Measurements from ENCODE around the gene RANBP10. TPM values are rescaled to one million over a fixed set of nuclear protein-coding genes. Genes with fewer than 3 reads are reported as not detected.

Gene RANBP10
- total and polyA plus RNA-seq, 2 of the 8 experiments (the other 6 are each of a cell fraction or from before 2014, with no cell fraction given): 14.2 to 16.8 TPM

- CTCF ChIA-PET (ENCODE audit: partially characterized antibody): interaction anchor here (0.6 to 1.9 kb wide), 5 partner anchors 28 to 212 kb away, joined by 3 to 6 read pairs (median 4); no protein-coding TSS in a partner anchor
- TF ChIP-seq JUN (IDR thresholded peaks at IDR 0.05; ENCODE audit: low read depth, low read length) (no peak), TAF7 (optimal IDR thresholded peaks at IDR 0.05; ENCODE audit: borderline replicate concordance, low read depth, low read length) (no peak), EP300 (IDR thresholded peaks at IDR 0.05; ENCODE audit: borderline replicate concordance in 1 of 2, low read depth in 2 of 2, low read length in 2 of 2) (no peak), MAX (IDR thresholded peaks at IDR 0.05) (no peak), PHF8 (conservative IDR thresholded peaks at IDR 0.05; ENCODE audit: low read depth, low read length) (no peak), TCF12 (IDR thresholded peaks at IDR 0.05; ENCODE audit: low read depth, low read length) (no peak), SIRT6 (IDR thresholded peaks at IDR 0.05; ENCODE audit: low read length) (no peak), SIN3A (conservative IDR thresholded peaks at IDR 0.05 in 1 of 2, IDR thresholded peaks at IDR 0.05 in 1 of 2; ENCODE audit: low read depth in 1 of 2, low read length in 2 of 2) (no peak), CTBP2 (IDR thresholded peaks at IDR 0.05; ENCODE audit: borderline replicate concordance, insufficient read depth, insufficient read length, low read length) (no peak), CHD1 (IDR thresholded peaks at IDR 0.05; ENCODE audit: low read depth, low read length) (no peak), BCL11A (IDR thresholded peaks at IDR 0.05; ENCODE audit: low read depth in 2 of 2, low read length in 2 of 2) (no peak), ZNF274 (IDR thresholded peaks at IDR 0.05; ENCODE audit: borderline replicate concordance, extremely low read depth, low read length) (no peak), CEBPB (IDR thresholded peaks at IDR 0.05; ENCODE audit: low read depth, low read length) (no peak), HDAC6 (IDR thresholded peaks at IDR 0.05; ENCODE audit: low read depth, low read length) (no peak)
Observed at GRCh38 chr16:67710607-67711006, 95.8 kb downstream of the RANBP10 start.

More at GRCh38 chr16:67710607-67711006, 95.8 kb downstream of the RANBP10 start:
- Histone ChIP-seq H3K79me1 (ENCODE audit: low read depth, low read length) (peaks cover 7% of the 10 kb centered on the region), H4K5ac (ENCODE audit: insufficient read length, low read depth, low read length) (no peak overlapping the region), H3K9ac (replicated peaks in 1 of 4; ENCODE audit: extremely low read depth in 1 of 4, low read depth in 3 of 4, low read length in 3 of 4) (no peak overlapping the region), H3K79me2 (ENCODE audit: control insufficient read depth in 1 of 2, insufficient read depth in 2 of 2, low read length in 2 of 2) (peaks cover 3 to 69% of the 10 kb centered on the region in 2 experiments; a peak in 3 of 4 replicates), H3K23me2 (ENCODE audit: low read depth, low read length) (no peaks in the 10 kb centered on the region), H3K36me3 (ENCODE audit: control insufficient read depth in 2 of 4, insufficient read depth in 4 of 4, low read length in 3 of 4) (no peaks in the 10 kb centered on the region; a peak in 1 of 8 replicates), H3K27me3 (replicated peaks in 1 of 4; ENCODE audit: control insufficient read depth in 3 of 4, extremely low read depth in 1 of 4, insufficient read depth in 3 of 4, low read length in 3 of 4) (no peaks in the 10 kb centered on the region), H3K23ac (ENCODE audit: insufficient read length) (no peak overlapping the region), H3K4me2 (ENCODE audit: insufficient read depth in 1 of 2, low read depth in 2 of 2, low read length in 2 of 2) (no peak overlapping the region), H4K8ac (ENCODE audit: extremely low read depth, insufficient read depth, low read length) (no peak overlapping the region), H3K14ac (ENCODE audit: insufficient read length) (no peak overlapping the region), H3K4me1 (replicated peaks in 1 of 4; ENCODE audit: control insufficient read depth in 3 of 4, insufficient read depth in 4 of 4, low read length in 3 of 4) (peaks cover 0 to 13% (median 4%) of the 10 kb centered on the region in 4 experiments; a peak in 4 of 7 replicates), H2BK120ac (replicated peaks; ENCODE audit: low read depth, low read length) (no peak overlapping the region), H2BK5ac (ENCODE audit: low read depth, low read length) (no peak overlapping the region), H2BK15ac (ENCODE audit: low read length) (no peak overlapping the region), H2AK5ac (ENCODE audit: low read depth, low read length) (no peak overlapping the region), H2BK20ac (ENCODE audit: low read length) (no peak overlapping the region), H4K20me1 (replicated peaks in 1 of 2; ENCODE audit: control insufficient read depth in 1 of 2, insufficient read depth in 2 of 2, low read length in 2 of 2) (peaks cover 0 to 6% of the 10 kb centered on the region in 2 experiments), H3K9me3 (ENCODE audit: insufficient read depth in 2 of 2, low read depth in 1 of 2, low read length in 1 of 2) (no peaks in the 10 kb centered on the region), H2AFZ (ENCODE audit: low read length) (no peak overlapping the region), H3K27ac (ENCODE audit: low read depth, low read length) (no peak overlapping the region), H3K18ac (ENCODE audit: extremely low read depth, low read length) (no peak overlapping the region), H4K91ac (replicated peaks; ENCODE audit: insufficient read length, low read length) (no peak overlapping the region), H3K4ac (replicated peaks; ENCODE audit: insufficient read length, low read depth, low read length) (no peak overlapping the region), H3K4me3 (ENCODE audit: extremely low read depth in 1 of 4, insufficient read depth in 2 of 4, low read depth in 3 of 4, low read length in 4 of 4) (no peak overlapping the region), H2BK12ac (ENCODE audit: low read depth, low read length) (no peak overlapping the region), H3K56ac (replicated peaks; ENCODE audit: insufficient read length, low read depth, low read length) (no peak overlapping the region)
- no peak for FAIRE-seq
- 88% methylated on average over 6 of the region's 6 CpGs; no CpG with 5 or more reads in 1 of the 2 experiments for WGBS, 2 experiments (ENCODE audit: extremely low coverage in 1 of 2, insufficient coverage in 1 of 2, insufficient read length in 1 of 2, insufficient replicate concordance in 2 of 2, low coverage in 1 of 2, low lambda C conversion rate in 2 of 2, missing lambda C conversion rate in 1 of 2)
- DNase-seq (ENCODE audit: low read depth in 1 of 2, low spot score in 2 of 2): no peak
- POLR2A ChIA-PET (ENCODE audit: partially characterized antibody): interaction anchor here (1.6 to 3.3 kb wide), 2 partner anchors 9 to 40 kb away, joined by 4 to 16 read pairs; partner anchors contain the start of gene GFOD2
